Coronary artery (tissue), 2 donors: ENCODE results near the gene KHK.

Experiments used
- DNase-seq: peaks from one replicate; pipeline ENCODE4 v3.0.0-alpha.2; 2017; ENCODE audit warnings: low spot score
- H3K27ac ChIP-seq, 2 donors: fragments of 200-600 bp; sonication (generic); one replicate each; pipeline ENCODE4 v1.5.1; 2016 to 2019
- H3K4me3 ChIP-seq: fragments of 200-600 bp; sonication (generic); 2 replicates; pipeline ENCODE4 v1.5.1; 2016; ENCODE audit warnings: mild to moderate bottlenecking, moderate library complexity
- TF ChIP-seq, protein P1 (sequence below): fragments of 200-600 bp; sonication (generic); IDR thresholded peaks from one replicate; pipeline ENCODE4 v1.5.1; 2019; ENCODE audit warnings: antibody characterized with exemption

KHK gene

DNA sequence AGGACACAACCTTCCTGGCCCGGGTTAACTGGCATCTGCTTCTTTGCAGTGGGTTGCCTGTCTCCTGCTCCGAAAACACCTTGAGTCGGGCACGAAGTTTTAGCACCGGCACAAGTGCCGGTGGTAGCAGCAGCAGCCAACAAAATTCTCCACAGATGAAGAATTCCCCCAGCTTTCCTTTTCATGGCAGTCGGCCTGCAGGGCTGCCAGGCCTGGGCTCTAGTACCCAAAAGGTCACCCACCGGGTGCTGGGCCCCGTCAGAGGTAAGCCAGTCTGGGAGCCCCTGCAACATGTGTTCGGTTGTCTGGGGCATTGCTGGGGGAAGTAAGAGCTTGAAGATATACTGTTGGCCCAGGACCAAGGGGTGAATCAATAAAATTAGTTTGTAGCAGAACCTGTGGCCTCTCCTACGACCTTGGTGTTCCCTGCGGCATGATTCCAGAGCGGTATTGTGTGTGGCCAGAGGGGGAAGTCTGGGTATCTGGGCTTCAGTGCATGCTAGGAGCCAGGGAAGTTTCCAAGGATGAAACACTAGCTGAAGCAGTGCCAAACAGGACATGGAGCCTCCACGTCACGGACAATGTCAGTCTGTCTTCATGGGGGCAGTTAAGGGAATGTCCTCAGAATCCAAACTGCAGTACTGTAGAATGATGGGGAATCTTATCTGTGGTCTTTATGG is 27.3 kb upstream of the KHK start:
- H3K27ac ChIP-seq = peak overlapping the region in 1 of 2 donors; percentile 20
- TF ChIP-seq, protein P1, sequence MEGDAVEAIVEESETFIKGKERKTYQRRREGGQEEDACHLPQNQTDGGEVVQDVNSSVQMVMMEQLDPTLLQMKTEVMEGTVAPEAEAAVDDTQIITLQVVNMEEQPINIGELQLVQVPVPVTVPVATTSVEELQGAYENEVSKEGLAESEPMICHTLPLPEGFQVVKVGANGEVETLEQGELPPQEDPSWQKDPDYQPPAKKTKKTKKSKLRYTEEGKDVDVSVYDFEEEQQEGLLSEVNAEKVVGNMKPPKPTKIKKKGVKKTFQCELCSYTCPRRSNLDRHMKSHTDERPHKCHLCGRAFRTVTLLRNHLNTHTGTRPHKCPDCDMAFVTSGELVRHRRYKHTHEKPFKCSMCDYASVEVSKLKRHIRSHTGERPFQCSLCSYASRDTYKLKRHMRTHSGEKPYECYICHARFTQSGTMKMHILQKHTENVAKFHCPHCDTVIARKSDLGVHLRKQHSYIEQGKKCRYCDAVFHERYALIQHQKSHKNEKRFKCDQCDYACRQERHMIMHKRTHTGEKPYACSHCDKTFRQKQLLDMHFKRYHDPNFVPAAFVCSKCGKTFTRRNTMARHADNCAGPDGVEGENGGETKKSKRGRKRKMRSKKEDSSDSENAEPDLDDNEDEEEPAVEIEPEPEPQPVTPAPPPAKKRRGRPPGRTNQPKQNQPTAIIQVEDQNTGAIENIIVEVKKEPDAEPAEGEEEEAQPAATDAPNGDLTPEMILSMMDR = no peak

DNA sequence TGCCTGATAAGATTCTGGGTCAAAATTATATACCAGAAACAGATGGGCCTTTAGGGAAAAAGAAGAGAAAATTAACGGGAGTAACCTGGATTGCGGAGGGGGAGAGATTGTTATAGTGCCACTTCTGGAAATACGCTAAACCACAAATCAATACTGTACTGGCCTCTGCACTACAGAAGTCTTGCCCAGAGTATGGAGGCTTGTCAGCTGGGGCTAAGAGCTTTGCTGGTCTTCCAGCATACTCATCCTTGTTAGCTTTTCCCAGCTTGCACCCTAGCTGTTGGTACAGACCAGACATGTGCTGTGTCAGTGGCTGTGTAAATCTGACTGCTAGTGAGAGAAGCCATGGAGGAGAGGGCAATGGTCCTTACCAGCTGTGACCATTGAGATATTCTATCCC is 26.2 kb upstream of the KHK start:
- no peak overlapping the region for H3K27ac ChIP-seq
- TF ChIP-seq, protein P1 = no peak

More for the DNA sequence above, 27.3 kb upstream of the KHK start:
- H3K4me3 ChIP-seq = no peak overlapping the region
- DNase-seq = no peak

DNA sequence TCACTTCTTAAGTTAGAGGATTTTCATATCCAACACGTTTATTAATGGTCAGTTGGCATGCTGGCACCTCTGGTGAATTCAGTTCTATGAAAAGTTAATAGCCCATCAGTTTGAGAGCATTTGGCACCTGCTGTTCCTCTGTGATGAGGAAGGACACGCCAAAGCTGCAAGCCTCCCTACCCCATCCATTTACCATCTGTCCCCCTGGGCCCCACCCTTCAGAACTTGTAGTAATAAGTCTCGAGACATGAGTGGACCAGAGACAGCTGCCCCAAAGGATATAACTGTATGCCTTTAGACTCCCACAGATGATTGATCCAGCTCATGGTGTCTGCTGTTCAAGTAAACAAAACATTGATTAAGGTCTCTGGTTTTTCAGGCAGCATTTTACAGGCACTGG is 21.4 kb upstream of the KHK start:
- H3K27ac ChIP-seq = no peak overlapping the region
- no peak for DNase-seq
- TF ChIP-seq, protein P1 = no peak
- H3K4me3 ChIP-seq = no peak overlapping the region

More for the DNA sequence above, 26.2 kb upstream of the KHK start:
- H3K4me3 ChIP-seq = no peak overlapping the region
- no peak for DNase-seq

DNA sequence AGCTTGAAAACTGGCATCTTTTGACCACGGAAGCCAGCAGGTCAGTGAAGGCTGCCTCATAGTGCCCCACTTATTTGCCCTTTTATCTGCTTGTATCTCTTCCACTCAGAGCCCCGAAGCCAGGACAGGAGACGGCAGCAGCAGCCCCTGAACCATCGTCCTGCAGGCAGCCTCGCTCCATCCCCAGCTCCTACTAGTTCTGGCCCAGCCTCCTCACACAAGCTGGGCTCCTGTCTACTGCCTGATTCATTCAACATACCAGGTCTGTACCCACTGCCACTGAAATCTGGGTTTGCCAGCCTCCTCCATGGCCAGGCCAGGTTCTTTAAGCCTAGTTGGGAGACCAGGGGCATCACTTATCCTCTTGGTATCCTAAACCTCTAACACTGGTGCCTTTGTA is 19.2 kb upstream of the KHK start:
- no peak for DNase-seq
- TF ChIP-seq, protein P1 = no peak
- Histone ChIP-seq H3K4me3 (no peak overlapping the region), H3K27ac (no peak overlapping the region)

DNA sequence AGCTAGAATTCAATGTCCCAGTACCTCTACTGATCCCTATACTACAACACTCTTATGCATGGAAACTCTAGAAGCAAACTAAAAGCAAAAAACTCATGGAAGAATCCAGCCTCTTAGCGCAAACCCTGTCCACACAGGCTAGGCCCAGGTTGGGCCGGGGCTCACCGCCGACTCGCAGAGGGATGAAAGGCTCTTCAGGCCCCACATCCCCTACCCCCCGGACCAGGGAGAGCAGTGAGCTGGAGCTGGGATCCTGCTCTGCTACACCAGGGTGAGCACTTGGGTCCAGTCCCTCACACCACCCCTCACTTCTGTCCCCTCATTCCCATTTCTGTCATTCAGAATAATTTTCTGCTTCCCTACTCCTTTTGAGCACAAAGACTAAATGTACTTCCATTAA is 17.1 kb upstream of the KHK start:
- DNase-seq = no peak
- TF ChIP-seq, protein P1 = no peak
- Histone ChIP-seq H3K4me3 (peak overlapping the region; percentile 96), H3K27ac (no peak overlapping the region)

DNA sequence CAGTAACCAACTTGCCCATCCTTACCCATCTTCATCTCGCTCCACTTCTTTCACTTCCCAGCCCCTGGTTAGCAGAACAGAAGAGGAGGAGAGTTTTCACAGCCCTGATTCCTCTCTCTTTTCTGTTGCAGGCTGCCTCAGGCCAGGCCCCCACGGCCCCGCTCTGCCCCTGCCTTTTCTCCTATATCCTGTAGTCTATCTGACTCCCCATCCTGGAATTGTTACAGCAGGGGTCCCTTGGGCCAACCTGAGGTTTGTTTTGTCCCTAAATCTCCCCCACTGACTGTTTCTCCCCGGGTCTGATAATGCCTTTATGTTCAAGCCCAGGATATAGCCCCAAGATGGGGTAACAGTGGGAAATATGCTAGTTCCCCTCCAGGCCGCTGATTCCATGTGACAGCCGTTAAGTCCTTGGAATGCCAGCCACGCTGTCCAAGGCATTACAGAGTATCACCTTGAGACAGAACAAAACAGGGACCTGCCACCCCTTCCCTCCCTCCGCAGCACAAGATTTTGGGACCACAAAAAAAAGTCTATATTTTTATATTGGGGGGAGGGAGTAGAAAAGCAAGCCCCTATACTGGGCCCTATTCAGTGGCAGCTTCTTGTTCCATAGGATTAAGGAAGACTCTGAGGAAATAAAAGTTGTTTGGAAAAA is 16.5 kb upstream of the KHK start:
- no peak for DNase-seq
- peak overlapping the region; percentile 96 for H3K4me3 ChIP-seq
- TF ChIP-seq, protein P1 = no peak
- H3K27ac ChIP-seq = peak overlapping the region; percentile 97 to 100
